H1 (cell line): ENCODE measurements around the gene ISCA2. TPM values are rescaled to one million over a fixed set of nuclear protein-coding genes. Genes with fewer than 3 reads are reported as not detected.
A peak's percentile ranks its signal among the peaks of the same experiment; 100 is the strongest.

Source experiments
- CTCF ChIA-PET: fragments of 300-600 bp; sonication (Branson Sonifier 250); formaldehyde crosslinking; loops from one replicate; lab custom pipeline; 2021; ENCODE audit not compliant: partially characterized antibody; lab: Charles Lee
- POLR2A ChIA-PET: fragments of 300-600 bp; sonication (Branson Sonifier 250); formaldehyde crosslinking; loops from one replicate; lab custom pipeline; 2021; ENCODE audit warnings: inconsistent platforms; ENCODE audit not compliant: partially characterized antibody; lab: Charles Lee
- DNase-seq, 2 experiments: peaks; one replicate each; pipeline versions ENCODE4 v3.0.0 to v3.0.0-alpha.2; 2010 to 2022; ENCODE audit warnings: low spot score in 2 of 2, low read depth in 1 of 2, mixed read lengths in 1 of 2
- FAIRE-seq: peaks from 2 replicates; lab custom pipeline; 2011; peaks lifted over from hg19 to GRCh38; lab: Jason Lieb, UNC
- H2AFZ ChIP-seq: 2 replicates; pipeline ENCODE4 v1.8.1; 2012; ENCODE audit warnings: low read length, inconsistent platforms
- H2AK5ac ChIP-seq: 2 replicates; pipeline ENCODE4 v1.6.1; 2013; ENCODE audit warnings: low read depth, low read length
- H2BK120ac ChIP-seq: replicated peaks from 2 replicates; pipeline ENCODE3; 2013; ENCODE audit warnings: low read depth, low read length, inconsistent platforms
- H2BK12ac ChIP-seq: 2 replicates; pipeline ENCODE4 v1.6.1; 2013; ENCODE audit warnings: low read depth, low read length
- H2BK15ac ChIP-seq: 2 replicates; pipeline ENCODE4 v1.6.1; 2013; ENCODE audit warnings: low read length
- H2BK20ac ChIP-seq: 2 replicates; pipeline ENCODE4 v1.6.1; 2013; ENCODE audit warnings: low read length
- H2BK5ac ChIP-seq: 2 replicates; pipeline ENCODE4 v1.6.1; 2013; ENCODE audit warnings: low read depth, low read length
- H3K14ac ChIP-seq: 2 replicates; pipeline ENCODE4 v1.6.1; 2013; ENCODE audit warnings: inconsistent platforms; ENCODE audit not compliant: insufficient read length
- H3K18ac ChIP-seq: 2 replicates; pipeline ENCODE4 v1.6.1; 2013; ENCODE audit warnings: low read length; ENCODE audit errors: extremely low read depth
- H3K23ac ChIP-seq: 2 replicates; pipeline ENCODE4 v1.6.1; 2013; ENCODE audit warnings: inconsistent platforms; ENCODE audit not compliant: insufficient read length
- H3K23me2 ChIP-seq: 2 replicates; pipeline ENCODE4 v1.6.1; 2013; ENCODE audit warnings: low read depth, low read length
- H3K27ac ChIP-seq: 2 replicates; pipeline ENCODE4 v1.6.1; 2011; ENCODE audit warnings: low read depth, low read length, inconsistent platforms
- H3K27me3 ChIP-seq, 4 experiments: replicated peaks in 1 of 4; 1 replicate in 1 of 4; 2 replicates in 3 of 4; pipeline versions ENCODE4 v1.6.1 to v1.8.1; 2011 to 2013; ENCODE audit warnings: low read length in 3 of 4, mild to moderate bottlenecking in 3 of 4, inconsistent platforms in 2 of 4, mixed read lengths in 2 of 4, moderate library complexity in 1 of 4; ENCODE audit not compliant: control insufficient read depth in 3 of 4, insufficient read depth in 3 of 4; ENCODE audit errors: extremely low read depth in 1 of 4
- H3K36me3 ChIP-seq, 4 experiments: 2 replicates each; pipeline versions ENCODE4 v1.6.1 to v1.8.1; 2011 to 2013; ENCODE audit warnings: mild to moderate bottlenecking in 4 of 4, low read length in 3 of 4, moderate library complexity in 2 of 4, control low read depth in 1 of 4, inconsistent platforms in 1 of 4; ENCODE audit not compliant: insufficient read depth in 4 of 4, control insufficient read depth in 2 of 4
- H3K4ac ChIP-seq: replicated peaks from 2 replicates; pipeline ENCODE3; 2013; ENCODE audit warnings: low read length, low read depth, mixed read lengths, inconsistent platforms; ENCODE audit not compliant: insufficient read length
- H3K4me1 ChIP-seq, 4 experiments: replicated peaks in 1 of 4; 1 replicate in 1 of 4; 2 replicates in 3 of 4; pipeline versions ENCODE4 v1.6.1 to v1.8.1; 2011 to 2013; ENCODE audit warnings: low read length in 3 of 4, inconsistent platforms in 2 of 4, mixed read lengths in 1 of 4; ENCODE audit not compliant: insufficient read depth in 4 of 4, control insufficient read depth in 3 of 4
- H3K4me2 ChIP-seq, 2 experiments: 2 replicates each; pipeline versions ENCODE4 v1.6.1 to v1.8.1; 2011 to 2013; ENCODE audit warnings: low read depth in 2 of 2, low read length in 2 of 2, control low read depth in 1 of 2, inconsistent platforms in 1 of 2, mild to moderate bottlenecking in 1 of 2; ENCODE audit not compliant: insufficient read depth in 1 of 2
- H3K4me3 ChIP-seq, 4 experiments: fragments of 200-600, 300-600 bp in 1 of 4; sonication (generic), shearing (Covaris generic), sonication (Bioruptor Twin) in 1 of 4; 2 replicates each; pipeline versions ENCODE4 v1.5.1 to v1.8.1; 2011 to 2016; ENCODE audit warnings: low read length in 4 of 4, low read depth in 3 of 4, control low read depth in 2 of 4, inconsistent platforms in 2 of 4, mild to moderate bottlenecking in 2 of 4, mixed read lengths in 1 of 4, moderate library complexity in 1 of 4; ENCODE audit not compliant: insufficient read depth in 2 of 4; ENCODE audit errors: extremely low read depth in 1 of 4
- H3K56ac ChIP-seq: replicated peaks from 2 replicates; pipeline ENCODE3; 2013; ENCODE audit warnings: low read depth, mild to moderate bottlenecking, mixed read lengths, low read length, inconsistent platforms; ENCODE audit not compliant: insufficient read length
- H3K79me1 ChIP-seq: 2 replicates; pipeline ENCODE4 v1.6.1; 2013; ENCODE audit warnings: low read depth, low read length, control low read depth
- H3K79me2 ChIP-seq, 2 experiments: 2 replicates each; pipeline versions ENCODE4 v1.6.1 to v1.8.1; 2012 to 2013; ENCODE audit warnings: low read length in 2 of 2, mild to moderate bottlenecking in 2 of 2, inconsistent platforms in 1 of 2; ENCODE audit not compliant: insufficient read depth in 2 of 2, control insufficient read depth in 1 of 2
- H3K9ac ChIP-seq, 4 experiments: replicated peaks in 1 of 4; 1 replicate in 1 of 4; 2 replicates in 3 of 4; pipeline versions ENCODE4 v1.6.1 to v1.8.1; 2011 to 2013; ENCODE audit warnings: low read depth in 3 of 4, low read length in 3 of 4, control low read depth in 2 of 4, mild to moderate bottlenecking in 2 of 4, moderate library complexity in 2 of 4, inconsistent platforms in 1 of 4; ENCODE audit errors: extremely low read depth in 1 of 4
- H3K9me3 ChIP-seq, 2 experiments: 2 replicates each; pipeline versions ENCODE4 v1.6.1 to v1.8.1; 2012 to 2013; ENCODE audit warnings: mild to moderate bottlenecking in 2 of 2, moderate library complexity in 2 of 2, control low read depth in 1 of 2, inconsistent platforms in 1 of 2, low read depth in 1 of 2, low read length in 1 of 2, mixed read lengths in 1 of 2; ENCODE audit not compliant: insufficient read depth in 2 of 2
- H4K20me1 ChIP-seq, 2 experiments: replicated peaks in 1 of 2; 2 replicates each; pipeline versions ENCODE3 to v1.8.1; 2011 to 2013; ENCODE audit warnings: inconsistent platforms in 2 of 2, low read length in 2 of 2, mild to moderate bottlenecking in 1 of 2; ENCODE audit not compliant: insufficient read depth in 2 of 2, control insufficient read depth in 1 of 2
- H4K5ac ChIP-seq: 2 replicates; pipeline ENCODE4 v1.6.1; 2013; ENCODE audit warnings: low read length, low read depth, mixed read lengths, inconsistent platforms; ENCODE audit not compliant: insufficient read length
- H4K8ac ChIP-seq: 2 replicates; pipeline ENCODE4 v1.8.0; 2013; ENCODE audit warnings: mild to moderate bottlenecking, moderate library complexity, low read length, inconsistent platforms; ENCODE audit not compliant: insufficient read depth; ENCODE audit errors: extremely low read depth
- H4K91ac ChIP-seq: replicated peaks from 2 replicates; pipeline ENCODE3; 2013; ENCODE audit warnings: low read length, mixed read lengths, inconsistent platforms; ENCODE audit not compliant: insufficient read length
- GTF2F1 ChIP-seq: IDR thresholded peaks from 2 replicates; pipeline ENCODE4 v1.6.1; 2012; ENCODE audit warnings: low read depth, low read length, improper control_type of control experiment, borderline replicate concordance
- HDAC2 ChIP-seq, 2 experiments: fragments of 300-600 bp in 1 of 2; sonication (generic) in 1 of 2; IDR thresholded peaks; 2 replicates each; pipeline ENCODE4 v1.6.1; 2011 to 2012; ENCODE audit warnings: low read depth in 2 of 2, low read length in 2 of 2, mild to moderate bottlenecking in 2 of 2, moderate library complexity in 2 of 2, borderline replicate concordance in 1 of 2, inconsistent platforms in 1 of 2
- SIRT6 ChIP-seq: IDR thresholded peaks from one replicate; pipeline ENCODE4 v1.7.1; 2012; ENCODE audit warnings: low read length, inconsistent platforms
- SRF ChIP-seq: IDR thresholded peaks from 2 replicates; pipeline ENCODE4 v1.6.1; 2011; ENCODE audit warnings: mild to moderate bottlenecking, low read depth, low read length, moderate library complexity
- TAF7 ChIP-seq: optimal IDR thresholded peaks from 2 replicates; pipeline ENCODE3; 2011; ENCODE audit warnings: low read depth, mild to moderate bottlenecking, inconsistent platforms, low read length, moderate library complexity, borderline replicate concordance
- TCF12 ChIP-seq: IDR thresholded peaks from 2 replicates; pipeline ENCODE4 v1.6.1; 2011; ENCODE audit warnings: low read depth, mild to moderate bottlenecking, low read length
- WGBS, 2 experiments: shearing (Covaris generic) in 1 of 2; methylation state at CpG; one replicate each; pipeline versions ENCODE4 v1.1.6 to v1.1.7; 2013 to 2015; ENCODE audit warnings: low lambda C conversion rate in 2 of 2, mixed read lengths in 2 of 2, inconsistent platforms in 1 of 2, low coverage in 1 of 2, missing lambda C conversion rate in 1 of 2; ENCODE audit not compliant: insufficient replicate concordance in 2 of 2, insufficient coverage in 1 of 2, insufficient read length in 1 of 2; ENCODE audit errors: extremely low coverage in 1 of 2, missing lambda C conversion rate in 1 of 2; 5-methylcytosine and 5-hydroxymethylcytosine counted together
- polyA plus RNA-seq, 7 experiments: library from polyadenylated mRNA; depleted of rRNA in 3 of 7; stranded (reverse) in 5 of 7; unstranded in 2 of 7; fragments of >200 nt in 5 of 7; fragments of 200-250 nt in 2 of 7; gene quantifications; 1 replicate in 5 of 7; 2 replicates in 1 of 7; 4 replicates in 1 of 7; pipeline versions ENCODE4 v1.2.1 to v1.2.3, GENCODE V29; 2011 to 2013; ENCODE audit warnings: missing spikeins in 2 of 7, mixed read lengths in 2 of 7
- total RNA-seq: library from RNA; stranded (reverse); fragmentation: NEBNext Ultra II Directional; extraction: Animal tissue kit (Norgen Biotek cat#: 25700); gene quantifications from 2 replicates; pipeline ENCODE4 v1.2.1, GENCODE V29; 2021
- TF ChIP-seq, protein P1 (sequence below): IDR thresholded peaks from 2 replicates; pipeline ENCODE4 v1.6.1; 2012; ENCODE audit warnings: low read length, inconsistent platforms

The ISCA2 gene
- total and polyA plus RNA-seq, 2 of the 8 experiments (the other 6 are each of a cell fraction or from before 2014, with no cell fraction given): 43.5 to 78.6 TPM

DNA sequence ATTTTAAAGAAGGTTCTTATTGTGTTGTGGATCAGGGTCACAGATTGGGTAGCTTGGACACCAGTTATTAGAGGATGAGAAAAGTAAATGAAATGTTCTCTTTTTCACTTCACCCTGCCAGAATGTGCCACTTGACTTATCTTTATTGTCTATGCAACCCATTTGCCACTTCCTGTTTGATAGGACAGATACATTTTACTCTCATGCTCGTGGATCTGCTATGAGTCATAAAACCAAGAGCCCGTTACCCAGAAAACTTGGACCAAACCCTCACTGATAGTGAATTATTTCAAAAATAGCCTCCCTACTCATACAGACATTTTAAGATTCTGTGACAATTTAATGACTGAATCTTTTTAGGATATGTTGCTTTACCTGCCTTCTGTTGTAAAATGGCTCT is 1.8 kb downstream of the ISCA2 start:
- Histone ChIP-seq H2AFZ (no peak overlapping the region), H3K79me2 (peaks cover 0 to 33% of the 10 kb centered on the region in 2 experiments; a peak in 3 of 4 replicates), H2BK5ac (no peak overlapping the region), H2BK20ac (no peak overlapping the region), H2BK120ac (no peak overlapping the region), H3K4ac (no peak overlapping the region), H3K23ac (no peak overlapping the region), H3K27ac (no peak overlapping the region), H2BK12ac (no peak overlapping the region), H3K4me2 (no peak overlapping the region; a peak in 1 of 4 replicates), H2AK5ac (no peak overlapping the region), H3K4me3 (peak overlapping the region in 1 of 4 experiments; percentile 73; a peak in 1 of 8 replicates), H2BK15ac (no peak overlapping the region), H3K14ac (no peak overlapping the region), H3K18ac (no peak overlapping the region), H3K23me2 (peaks cover 12% of the 10 kb centered on the region), H3K79me1 (peaks cover 2% of the 10 kb centered on the region; the same call in 1 of the 2 replicates), H3K9ac (no peak overlapping the region), H3K4me1 (peaks cover 2 to 7% (median 4%) of the 10 kb centered on the region in 4 experiments; a peak in 6 of 7 replicates), H3K56ac (no peak overlapping the region), H4K91ac (no peak overlapping the region), H3K36me3 (peaks cover 0 to 7% (median 0%) of the 10 kb centered on the region in 4 experiments; a peak in 1 of 8 replicates), H4K5ac (no peak overlapping the region), H3K9me3 (no peaks in the 10 kb centered on the region), H4K20me1 (peaks cover 0 to 1% of the 10 kb centered on the region in 2 experiments), H4K8ac (no peak overlapping the region), H3K27me3 (no peaks in the 10 kb centered on the region)
- 88% methylated on average over 2 of the region's 2 CpGs; no CpG with 5 or more reads in 1 of the 2 experiments for WGBS, 2 experiments
- POLR2A ChIA-PET: interaction anchor here (1.2 to 1.7 kb wide), 2 partner anchors 19 to 36 kb away, joined by 3 read pairs; no protein-coding TSS in a partner anchor
- CTCF ChIA-PET: interaction anchor here (0.6 to 2.6 kb wide), 2 partner anchors 12 to 126 kb away, joined by 3 to 11 read pairs; no protein-coding TSS in a partner anchor
- TF ChIP-seq TAF7 (no peak), SRF (no peak), GTF2F1 (no peak), HDAC2 (IDR thresholded peaks at IDR 0.05; ENCODE audit: borderline replicate concordance in 1 of 2, low read depth in 2 of 2, low read length in 2 of 2) (no peak), SIRT6 (no peak), TCF12 (no peak)
- TF ChIP-seq, protein P1, sequence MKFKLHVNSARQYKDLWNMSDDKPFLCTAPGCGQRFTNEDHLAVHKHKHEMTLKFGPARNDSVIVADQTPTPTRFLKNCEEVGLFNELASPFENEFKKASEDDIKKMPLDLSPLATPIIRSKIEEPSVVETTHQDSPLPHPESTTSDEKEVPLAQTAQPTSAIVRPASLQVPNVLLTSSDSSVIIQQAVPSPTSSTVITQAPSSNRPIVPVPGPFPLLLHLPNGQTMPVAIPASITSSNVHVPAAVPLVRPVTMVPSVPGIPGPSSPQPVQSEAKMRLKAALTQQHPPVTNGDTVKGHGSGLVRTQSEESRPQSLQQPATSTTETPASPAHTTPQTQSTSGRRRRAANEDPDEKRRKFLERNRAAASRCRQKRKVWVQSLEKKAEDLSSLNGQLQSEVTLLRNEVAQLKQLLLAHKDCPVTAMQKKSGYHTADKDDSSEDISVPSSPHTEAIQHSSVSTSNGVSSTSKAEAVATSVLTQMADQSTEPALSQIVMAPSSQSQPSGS: no peak
- FAIRE-seq (no peak), DNase-seq (no peak)
